GM18870 (cell line): ENCODE measurements around the gene G6PC1.

Experiments
- ATAC-seq: cut with Tn5 transposase; IDR thresholded peaks from one replicate; pipeline ENCODE4 v1.9.1; 2021; ENCODE audit warnings: moderate library complexity; ENCODE audit not compliant: unreplicated experiment

G6PC1 gene

GRCh38 chr17:42937712-42938596, 37.4 kb downstream of the G6PC1 start:
- ATAC-seq = no peak

GRCh38 chr17:42944211-42944610, 43.6 kb downstream of the G6PC1 start:
- no peak for ATAC-seq

DNA sequence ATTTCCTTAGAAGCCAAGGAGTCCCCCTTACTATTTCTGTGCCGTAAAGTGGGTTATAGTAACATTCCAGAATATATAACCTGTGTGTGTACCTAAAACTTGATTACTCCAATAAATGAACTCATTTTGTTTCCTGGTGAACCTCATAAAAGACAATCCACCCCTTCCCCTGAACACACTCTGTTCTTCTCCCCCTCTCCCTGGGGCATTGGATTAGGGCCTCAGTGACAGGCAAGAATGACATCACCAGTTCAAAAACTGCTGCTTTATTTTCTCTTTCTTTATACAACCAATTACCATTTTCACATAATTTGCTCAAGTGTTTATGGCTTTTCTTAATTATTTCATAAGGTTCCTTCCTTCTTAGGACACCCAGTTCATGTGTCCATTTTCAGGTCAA, 46.2 kb downstream of the G6PC1 start:
- ATAC-seq = no peak

GRCh38 chr17:42950044-42950783, 49.6 kb downstream of the G6PC1 start:
- no peak for ATAC-seq
